Gastrocnemius medialis (tissue), 4 donors: Measurements from ENCODE around the gene PLXDC2. TPM values are rescaled to one million over a fixed set of nuclear protein-coding genes. Genes with fewer than 3 reads are reported as not detected.

Experiments
- ATAC-seq, 2 donors: fragments of 150-250 bp; one replicate each; pipeline ENCODE4 v1.9.1; 2016
- DNase-seq, 2 donors: peaks; one replicate each; pipeline ENCODE4 v3.0.0-alpha.2; 2019
- H3K27ac ChIP-seq, 4 donors: fragments of 200-600 bp; sonication (generic); 1 replicate in 1 of 4; 2 replicates in 3 of 4; pipeline ENCODE4 v1.5.1; 2016 to 2018; ENCODE audit warnings: mild to moderate bottlenecking in 2 of 4, moderate library complexity in 1 of 4
- H3K27me3 ChIP-seq, 3 donors: fragments of 200-600 bp; sonication (generic) in 2 of 3; 1 replicate in 1 of 3; 2 replicates in 2 of 3; pipeline versions ENCODE4 v1.5.1 to v1.6.0; 2016 to 2019; ENCODE audit warnings: mild to moderate bottlenecking in 1 of 3, moderate library complexity in 1 of 3
- H3K36me3 ChIP-seq, 2 donors: fragments of 200-600 bp; sonication (generic) in 1 of 2; one replicate each; pipeline ENCODE4 v1.5.1; 2017 to 2018
- H3K4me1 ChIP-seq, 2 donors: fragments of 200-600 bp; sonication (generic) in 1 of 2; one replicate each; pipeline ENCODE4 v1.5.1; 2016 to 2017; ENCODE audit warnings: mild to moderate bottlenecking in 2 of 2
- H3K4me3 ChIP-seq, 4 donors: fragments of 200-600 bp; sonication (generic) in 3 of 4; 1 replicate in 1 of 4; 2 replicates in 3 of 4; pipeline ENCODE4 v1.5.1; 2016 to 2019; ENCODE audit warnings: mild to moderate bottlenecking in 2 of 4
- H3K9me3 ChIP-seq, 3 donors: fragments of 200-600 bp; sonication (generic) in 2 of 3; 1 replicate in 1 of 3; 2 replicates in 2 of 3; pipeline ENCODE4 v1.5.1; 2016 to 2019
- POLR2A ChIP-seq, 2 donors: fragments of 450-650 bp; IDR thresholded peaks; one replicate each; pipeline ENCODE4 v1.6.1; 2017; ENCODE audit warnings: antibody characterized with exemption in 2 of 2, mild to moderate bottlenecking in 2 of 2, moderate library complexity in 2 of 2
- in situ Hi-C, 4 donors: fragments of 200-750 bp; cut with MboI; loops; one replicate each; pipeline versions ENCODE4 v1.15.0 to v1.8.0; 2017; ENCODE audit warnings: low sequenced_read_pairs in 4 of 4
- intact Hi-C: fragments of 100-400 bp; cut with DNase I; formaldehyde crosslinking; loops from one replicate; pipeline ENCODE4 v1.15.1; 2023; ENCODE audit warnings: low total_unique reads
- total RNA-seq, 4 donors: library from RNA; depleted of rRNA; stranded (reverse); fragments of >200 nt; gene quantifications; one replicate each; pipeline versions ENCODE4 v1.1.0 to v1.2.3, GENCODE V29; 2016
- TF ChIP-seq, protein P1 (sequence below), 5 experiments: fragments of 450-650 bp in 3 of 5; fragments of 200-600 bp in 2 of 5; sonication (generic) in 2 of 5; IDR thresholded peaks in 4 of 5; conservative IDR thresholded peaks in 1 of 5; 1 replicate in 4 of 5; 2 replicates in 1 of 5; pipeline ENCODE4 v1.5.1; 2016 to 2019; ENCODE audit warnings: antibody characterized with exemption in 5 of 5, mild to moderate bottlenecking in 3 of 5, moderate library complexity in 3 of 5

Gene PLXDC2
- total RNA-seq, 4 donors from 2014 or later, result 13.9 to 19.6 (median 15.0) TPM

DNA sequence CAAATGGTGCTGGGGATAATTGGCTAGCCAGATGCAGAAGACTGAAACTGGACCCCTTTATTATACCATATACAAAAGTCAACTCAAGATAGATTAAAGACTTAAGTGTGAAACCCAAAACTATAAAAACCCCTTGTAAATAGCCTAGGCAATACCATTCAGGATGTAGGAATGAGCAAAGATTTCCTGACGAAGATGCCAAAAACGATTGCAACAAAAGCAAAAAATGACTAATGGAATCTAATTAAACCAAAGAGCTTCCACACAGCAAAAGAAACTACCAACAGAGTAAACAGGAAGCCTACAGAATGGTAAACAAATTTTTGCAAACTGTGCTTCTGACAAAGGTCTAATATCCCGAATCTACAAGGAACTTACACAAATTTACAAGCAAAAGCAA, 30.9 kb upstream of the PLXDC2 start:
- Histone ChIP-seq H3K9me3 (no peaks in the 10 kb centered on the region), H3K36me3 (no peaks in the 10 kb centered on the region), H3K27me3 (no peaks in the 10 kb centered on the region), H3K27ac (no peak overlapping the region), H3K4me3 (no peak overlapping the region), H3K4me1 (no peaks in the 10 kb centered on the region)
- DNase-seq (no peak), ATAC-seq (no peak)
- in situ Hi-C loops (loop anchor here in 2 of 4 donors (10.0 to 25.0 kb wide), 2 partner anchors 371 to 373 kb away; no protein-coding TSS in a partner anchor), intact Hi-C loops (no loop called here)
- no peak for TF ChIP-seq POLR2A (IDR thresholded peaks at IDR 0.05)
- TF ChIP-seq, protein P1, sequence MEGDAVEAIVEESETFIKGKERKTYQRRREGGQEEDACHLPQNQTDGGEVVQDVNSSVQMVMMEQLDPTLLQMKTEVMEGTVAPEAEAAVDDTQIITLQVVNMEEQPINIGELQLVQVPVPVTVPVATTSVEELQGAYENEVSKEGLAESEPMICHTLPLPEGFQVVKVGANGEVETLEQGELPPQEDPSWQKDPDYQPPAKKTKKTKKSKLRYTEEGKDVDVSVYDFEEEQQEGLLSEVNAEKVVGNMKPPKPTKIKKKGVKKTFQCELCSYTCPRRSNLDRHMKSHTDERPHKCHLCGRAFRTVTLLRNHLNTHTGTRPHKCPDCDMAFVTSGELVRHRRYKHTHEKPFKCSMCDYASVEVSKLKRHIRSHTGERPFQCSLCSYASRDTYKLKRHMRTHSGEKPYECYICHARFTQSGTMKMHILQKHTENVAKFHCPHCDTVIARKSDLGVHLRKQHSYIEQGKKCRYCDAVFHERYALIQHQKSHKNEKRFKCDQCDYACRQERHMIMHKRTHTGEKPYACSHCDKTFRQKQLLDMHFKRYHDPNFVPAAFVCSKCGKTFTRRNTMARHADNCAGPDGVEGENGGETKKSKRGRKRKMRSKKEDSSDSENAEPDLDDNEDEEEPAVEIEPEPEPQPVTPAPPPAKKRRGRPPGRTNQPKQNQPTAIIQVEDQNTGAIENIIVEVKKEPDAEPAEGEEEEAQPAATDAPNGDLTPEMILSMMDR (IDR thresholded peaks at IDR 0.05 in 4 of 5, conservative IDR thresholded peaks at IDR 0.05 in 1 of 5), result no peak

DNA sequence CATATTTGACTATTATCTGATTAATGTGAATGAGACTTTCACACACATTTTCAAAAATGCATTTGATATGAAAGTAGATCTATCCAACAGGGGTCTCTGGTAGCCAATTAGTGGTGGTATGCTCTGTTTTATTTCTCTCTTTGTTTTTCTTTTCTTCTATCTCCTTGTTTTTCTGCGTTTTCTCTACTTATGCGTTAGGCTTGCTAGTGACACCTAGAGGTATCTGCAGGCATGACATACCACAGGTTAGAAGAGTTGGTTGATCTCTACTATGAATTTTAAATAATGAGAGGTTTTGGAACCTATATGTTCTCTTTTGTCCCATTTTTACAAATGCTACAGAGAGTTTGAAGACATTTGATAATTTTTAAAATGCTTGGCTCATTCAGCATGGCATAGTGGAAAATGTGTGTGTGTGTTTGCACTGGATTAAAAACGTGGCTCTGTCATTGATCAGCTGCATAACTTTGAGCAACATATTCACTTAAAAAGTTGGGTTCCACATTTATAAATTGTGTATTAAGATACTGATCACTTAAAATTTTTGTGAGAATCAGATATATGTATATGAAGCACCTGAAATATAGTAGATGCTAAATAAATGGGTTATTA, 28.1 kb upstream of the PLXDC2 start:
- ATAC-seq, result peak in 1 of 2 donors; percentile 58
- in situ Hi-C loops, result loop anchor here in 2 of 4 donors (10.0 to 25.0 kb wide), 2 partner anchors 373 to 376 kb away; no protein-coding TSS in a partner anchor

DNA sequence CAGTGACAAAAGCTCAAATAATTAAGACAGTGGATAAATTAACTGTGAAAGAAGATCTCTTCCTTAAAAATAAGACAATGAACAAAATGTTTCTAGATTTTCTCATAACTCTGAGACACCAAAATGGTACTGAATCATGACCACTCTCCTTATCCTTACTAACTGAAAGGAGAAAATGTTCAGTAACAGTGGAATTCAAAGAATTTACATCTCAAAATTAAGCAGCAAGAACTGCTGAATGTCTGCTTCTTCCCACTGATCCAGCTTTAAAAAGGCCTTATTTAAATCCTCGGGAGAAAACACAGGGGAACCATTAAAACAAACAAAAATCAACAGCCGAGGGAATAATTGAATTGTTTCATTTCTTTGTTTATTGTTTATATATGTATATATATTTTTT, 27.3 kb upstream of the PLXDC2 start:
- ATAC-seq, result no peak
- Histone ChIP-seq H3K36me3 (no peaks in the 10 kb centered on the region), H3K4me3 (no peak overlapping the region), H3K27ac (no peak overlapping the region), H3K4me1 (no peaks in the 10 kb centered on the region), H3K9me3 (no peaks in the 10 kb centered on the region), H3K27me3 (no peaks in the 10 kb centered on the region)
- TF ChIP-seq, protein P1 (IDR thresholded peaks at IDR 0.05 in 4 of 5, conservative IDR thresholded peaks at IDR 0.05 in 1 of 5), result no peak
- TF ChIP-seq POLR2A (IDR thresholded peaks at IDR 0.05), result no peak
- in situ Hi-C loops, result loop anchor here in 2 of 4 donors (10.0 to 25.0 kb wide), 2 partner anchors 374 to 377 kb away; no protein-coding TSS in a partner anchor
- no peak for DNase-seq
- intact Hi-C loops, result loop anchor here (1.0 kb wide), 1 partner anchor 377 kb away; no protein-coding TSS in a partner anchor

More for the DNA sequence above, 28.1 kb upstream of the PLXDC2 start:
- Histone ChIP-seq H3K4me3 (peak overlapping the region in 1 of 4 donors; percentile 34), H3K27ac (no peak overlapping the region), H3K4me1 (no peaks in the 10 kb centered on the region), H3K36me3 (no peaks in the 10 kb centered on the region), H3K9me3 (no peaks in the 10 kb centered on the region), H3K27me3 (no peaks in the 10 kb centered on the region)
- no peak for DNase-seq
- intact Hi-C loops, result loop anchor here (1.0 kb wide), 1 partner anchor 376 kb away; no protein-coding TSS in a partner anchor
- TF ChIP-seq, protein P1 (IDR thresholded peaks at IDR 0.05 in 4 of 5, conservative IDR thresholded peaks at IDR 0.05 in 1 of 5), result peak in 4 of 5 experiments; percentile 26 to 77 (median 65)
- no peak for TF ChIP-seq POLR2A (IDR thresholded peaks at IDR 0.05)

DNA sequence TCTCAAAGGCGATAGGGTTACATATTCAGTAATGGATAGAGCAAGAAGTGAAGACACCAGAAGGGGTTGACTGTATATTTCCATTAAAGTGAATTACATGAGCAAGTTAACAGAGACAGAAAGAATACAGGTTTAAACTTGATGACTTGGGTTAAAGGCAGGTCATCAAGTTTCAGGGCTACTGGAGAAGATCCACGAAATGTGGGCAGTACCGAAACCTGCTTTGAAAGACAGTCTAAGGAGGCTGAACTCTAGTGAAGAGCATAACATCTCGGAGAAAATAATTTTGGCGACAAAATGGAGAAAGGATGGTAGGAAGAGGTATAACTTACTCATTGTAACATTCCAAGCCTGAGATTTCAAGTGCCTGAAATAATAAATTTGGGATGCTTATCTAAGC, 26.6 kb upstream of the PLXDC2 start:
- DNase-seq, result no peak
- H3K4me1 ChIP-seq, result no peaks in the 10 kb centered on the region

More for the DNA sequence above, 26.6 kb upstream of the PLXDC2 start:
- no peaks in the 10 kb centered on the region for H3K27me3 ChIP-seq
- intact Hi-C loops (no loop called here), in situ Hi-C loops (loop anchor here in 2 of 4 donors (10.0 to 25.0 kb wide), 2 partner anchors 375 to 377 kb away; no protein-coding TSS in a partner anchor)
- no peak for ATAC-seq
- no peaks in the 10 kb centered on the region for H3K9me3 ChIP-seq
- no peaks in the 10 kb centered on the region for H3K36me3 ChIP-seq
- no peak overlapping the region for H3K27ac ChIP-seq
- no peak overlapping the region for H3K4me3 ChIP-seq
- TF ChIP-seq, protein P1 (IDR thresholded peaks at IDR 0.05 in 4 of 5, conservative IDR thresholded peaks at IDR 0.05 in 1 of 5), result no peak
- TF ChIP-seq POLR2A (IDR thresholded peaks at IDR 0.05), result no peak
